GM13976 (cell line): ENCODE measurements around the gene ZDHHC24.
"Not testable (repeated sequence)": the region's sequence is repeated elsewhere in the genome, so short reads cannot be mapped to it uniquely, and the experiment has no call there.

ENCODE experiments used
- DNase-seq: peaks from one replicate; pipeline ENCODE4 v3.0.0; 2012; ENCODE audit warnings: low spot score
- CTCF ChIP-seq: IDR thresholded peaks from 2 replicates; pipeline ENCODE4 v1.5.1; 2012; ENCODE audit warnings: borderline replicate concordance, mild to moderate bottlenecking; ENCODE audit not compliant: insufficient read depth; ENCODE audit errors: extremely low read depth, missing control alignments, control extremely low read depth
- in situ Hi-C: fragments of 300-500 bp; cut with MboI; formaldehyde crosslinking; loops from one replicate; pipeline ENCODE4 v1.12.0; 2022; ENCODE audit warnings: low sequenced_read_pairs, mixed read lengths, inconsistent platforms; ENCODE audit not compliant: unreplicated experiment

Gene ZDHHC24

GRCh38 chr11:66546368-66546965 is 619 bp upstream of the ZDHHC24 start, which contains the start of gene ACTN3:
TSS of gene ACTN3 (plus strand) at chr11:66546903. CDS start at chr11:66546938, 35 bp downstream.
- in situ Hi-C loops: no loop called here
- DNase-seq: peak; percentile 67

GRCh38 chr11:66544952-66545351 is 896 bp downstream of the ZDHHC24 start:
- in situ Hi-C loops, DNase-seq: not testable (repeated sequence)

More at GRCh38 chr11:66546368-66546965, 619 bp upstream of the ZDHHC24 start, which contains the start of gene ACTN3:
- TF ChIP-seq CTCF: no peak

- in situ Hi-C loops: no loop called here
- TF ChIP-seq CTCF: peak; percentile 64
- peak; percentile 76 for DNase-seq
Measured at GRCh38 chr11:66543263-66544107, 2.4 kb downstream of the ZDHHC24 start.

- no peak for DNase-seq
- TF ChIP-seq CTCF: no peak
- in situ Hi-C loops: no loop called here
Measured at GRCh38 chr11:66542362-66542761, 3.5 kb downstream of the ZDHHC24 start.

GRCh38 chr11:66541892-66542291 is 4.0 kb downstream of the ZDHHC24 start:
- TF ChIP-seq CTCF: no peak
- no peak for DNase-seq
- in situ Hi-C loops: no loop called here

GRCh38 chr11:66540598-66540997 is 5.2 kb downstream of the ZDHHC24 start:
- in situ Hi-C loops, DNase-seq: not testable (repeated sequence)

GRCh38 chr11:66539870-66540213 is 6.0 kb downstream of the ZDHHC24 start:
- TF ChIP-seq CTCF: no peak
- DNase-seq: no peak
- in situ Hi-C loops: no loop called here
